Kidney (tissue), 14 donors: ENCODE measurements around the gene PTPRM. TPM values are rescaled to one million over a fixed set of nuclear protein-coding genes. Genes with fewer than 3 reads are reported as not detected.

Source experiments
- DNase-seq, 5 donors: peaks; one replicate each; pipeline ENCODE4 v3.0.0-alpha.2; 2013 to 2020
- FAIRE-seq: peaks from 2 replicates; lab custom pipeline; 2012; peaks lifted over from hg19 to GRCh38; lab: Jason Lieb, UNC
- H3K27ac ChIP-seq, 2 donors: one replicate each; pipeline ENCODE4 v1.7.0; 2013; ENCODE audit warnings: low read depth in 2 of 2, low read length in 2 of 2, inconsistent platforms in 1 of 2
- H3K27me3 ChIP-seq: one replicate; pipeline ENCODE4 v1.7.1; 2013; ENCODE audit warnings: low read length, inconsistent platforms; ENCODE audit not compliant: control insufficient read depth, insufficient read depth
- H3K36me3 ChIP-seq, 3 donors: one replicate each; pipeline versions ENCODE4 v1.7.0 to v1.7.1; 2013; ENCODE audit warnings: low read length in 3 of 3, control low read depth in 1 of 3, inconsistent platforms in 1 of 3; ENCODE audit not compliant: insufficient read depth in 3 of 3, control insufficient read depth in 2 of 3
- H3K4me1 ChIP-seq, 3 donors: one replicate each; pipeline versions ENCODE4 v1.7.0 to v1.7.1; 2013; ENCODE audit warnings: low read length in 3 of 3, inconsistent platforms in 1 of 3, low read depth in 1 of 3; ENCODE audit not compliant: control insufficient read depth in 2 of 3, insufficient read depth in 2 of 3
- H3K4me3 ChIP-seq, 3 donors: one replicate each; pipeline versions ENCODE4 v1.7.0 to v1.8.1; 2013; ENCODE audit warnings: low read length in 3 of 3, control low read depth in 1 of 3, inconsistent platforms in 1 of 3
- H3K9ac ChIP-seq, 3 donors: one replicate each; pipeline versions ENCODE4 v1.7.0 to v1.7.1; 2013; ENCODE audit warnings: low read length in 3 of 3, control low read depth in 1 of 3, inconsistent platforms in 1 of 3
- H3K9me3 ChIP-seq, 3 donors: one replicate each; pipeline versions ENCODE4 v1.7.0 to v1.7.1; 2013; ENCODE audit warnings: low read length in 3 of 3, control low read depth in 1 of 3, inconsistent platforms in 1 of 3; ENCODE audit not compliant: control insufficient read depth in 2 of 3, insufficient read depth in 1 of 3
- intact Hi-C: fragments of 100-400 bp; cut with DNase I; formaldehyde crosslinking; loops from one replicate; pipeline ENCODE4 v1.11.1; 2022
- polyA plus RNA-seq: library from polyadenylated mRNA; stranded (reverse); fragments of 350-450 nt; fragmentation: Illumina TruSeq; extraction: RNeasy Lipid Tissue Mini Kit (QIAGEN cat#74804); gene quantifications from one replicate; pipeline ENCODE4 v1.2.3, GENCODE V29; 2014; ENCODE audit warnings: low read depth, low replicate concordance; ENCODE audit not compliant: insufficient read depth
- total RNA-seq: library from RNA; stranded (reverse); fragmentation: NEBNext Ultra II Directional; extraction: Animal tissue kit (Norgen Biotek cat#: 25700); gene quantifications from one replicate; pipeline ENCODE4 v1.2.1, GENCODE V29; 2021
- TF ChIP-seq, protein P1 (sequence below): IDR thresholded peaks from 3 replicates; pipeline ENCODE4 v1.5.1; 2012; ENCODE audit warnings: mild to moderate bottlenecking, moderate library complexity, borderline replicate concordance; ENCODE audit not compliant: insufficient read depth; ENCODE audit errors: extremely low read depth
- donor health status: control.
- donor health status: control.
- donor health status: control.
- donor health status: control.
- donor health status: control.
- donor health status: DM: yes; HTN: yes; CAD: no.
- donor health status: Normal renal cell carcinoma (clear cell type).

PTPRM gene
- total and polyA plus RNA-seq, 2 donors from 2014 or later = 52.4 to 98.9 TPM

DNA sequence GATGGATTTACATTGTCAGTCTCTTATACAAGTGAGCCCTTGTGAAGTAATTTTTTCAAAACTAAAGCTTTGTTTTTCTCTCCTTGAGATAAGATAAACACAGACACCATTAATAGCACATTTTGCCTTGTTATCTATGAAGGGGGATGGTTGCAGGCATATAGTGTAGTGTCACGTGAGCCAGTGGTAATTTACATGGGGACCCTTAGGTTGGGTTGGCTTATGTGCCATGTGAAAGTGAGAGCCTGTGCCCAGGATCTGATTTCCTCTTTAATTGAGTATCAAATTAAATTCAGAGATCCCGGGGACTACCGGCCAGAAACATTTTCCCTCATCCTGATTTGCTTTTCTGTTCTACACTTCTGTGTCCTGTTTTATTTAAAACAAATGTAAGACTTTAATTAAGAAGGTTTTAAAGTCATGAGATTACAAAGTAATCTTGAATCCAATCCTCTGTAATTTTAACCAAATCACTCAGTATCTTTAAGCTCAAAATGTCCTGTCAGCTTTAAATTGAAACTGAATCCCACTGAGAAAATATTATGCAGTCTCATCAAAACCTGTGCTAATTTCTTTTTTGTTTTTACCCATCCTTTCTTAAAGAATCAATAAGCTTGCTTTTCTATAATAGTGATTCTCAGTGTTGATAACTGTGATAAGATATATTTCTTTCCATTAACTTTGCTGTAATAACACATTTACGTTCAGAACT, 63.8 kb downstream of the PTPRM start:
- TF ChIP-seq, protein P1, sequence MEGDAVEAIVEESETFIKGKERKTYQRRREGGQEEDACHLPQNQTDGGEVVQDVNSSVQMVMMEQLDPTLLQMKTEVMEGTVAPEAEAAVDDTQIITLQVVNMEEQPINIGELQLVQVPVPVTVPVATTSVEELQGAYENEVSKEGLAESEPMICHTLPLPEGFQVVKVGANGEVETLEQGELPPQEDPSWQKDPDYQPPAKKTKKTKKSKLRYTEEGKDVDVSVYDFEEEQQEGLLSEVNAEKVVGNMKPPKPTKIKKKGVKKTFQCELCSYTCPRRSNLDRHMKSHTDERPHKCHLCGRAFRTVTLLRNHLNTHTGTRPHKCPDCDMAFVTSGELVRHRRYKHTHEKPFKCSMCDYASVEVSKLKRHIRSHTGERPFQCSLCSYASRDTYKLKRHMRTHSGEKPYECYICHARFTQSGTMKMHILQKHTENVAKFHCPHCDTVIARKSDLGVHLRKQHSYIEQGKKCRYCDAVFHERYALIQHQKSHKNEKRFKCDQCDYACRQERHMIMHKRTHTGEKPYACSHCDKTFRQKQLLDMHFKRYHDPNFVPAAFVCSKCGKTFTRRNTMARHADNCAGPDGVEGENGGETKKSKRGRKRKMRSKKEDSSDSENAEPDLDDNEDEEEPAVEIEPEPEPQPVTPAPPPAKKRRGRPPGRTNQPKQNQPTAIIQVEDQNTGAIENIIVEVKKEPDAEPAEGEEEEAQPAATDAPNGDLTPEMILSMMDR = no peak
- intact Hi-C loops = no loop called here
- FAIRE-seq = no peak

DNA sequence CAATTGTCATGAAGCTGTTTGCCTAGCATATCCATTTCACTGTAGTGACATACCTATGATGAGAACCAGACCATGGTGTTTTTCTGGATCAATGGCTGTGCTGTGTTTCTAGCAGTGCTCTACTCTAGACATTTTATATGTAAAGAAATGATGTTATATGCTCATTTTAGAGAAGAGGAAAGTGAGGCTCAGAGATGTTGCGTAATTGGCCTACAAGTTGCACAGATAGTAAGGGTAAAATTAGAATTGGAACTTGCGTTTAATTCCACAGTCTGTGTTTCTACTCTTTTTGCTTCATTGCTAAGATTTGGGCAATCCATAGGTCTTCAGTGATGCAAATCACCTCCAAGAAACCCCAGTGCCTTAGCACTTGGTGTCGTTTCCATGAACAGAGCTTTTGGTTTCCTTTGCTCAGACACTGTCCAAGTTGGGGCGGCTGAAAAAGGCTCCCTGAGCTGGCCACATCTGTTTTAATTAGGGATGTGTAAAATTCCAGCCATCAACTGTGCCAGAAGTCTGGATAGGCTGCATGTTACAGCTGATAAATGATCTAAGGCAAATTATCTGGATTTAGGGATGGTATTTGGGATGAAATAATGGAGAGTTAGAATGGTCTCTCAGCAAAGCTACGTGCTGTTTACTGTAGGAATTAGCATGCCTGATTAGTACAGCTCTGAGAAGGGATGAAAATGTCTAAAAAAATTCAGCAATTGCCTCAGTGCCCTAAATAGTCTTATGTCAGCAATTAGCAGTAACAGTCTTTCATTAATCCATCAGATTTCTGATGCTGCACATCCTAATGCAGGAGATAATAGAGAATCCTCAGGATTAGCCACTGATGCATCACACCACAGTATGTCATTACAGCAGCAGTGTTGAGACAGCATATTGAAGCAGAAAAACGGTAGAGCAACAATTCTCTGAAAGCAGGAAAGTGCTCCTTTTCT, 65.3 kb downstream of the PTPRM start:
- TF ChIP-seq, protein P1 = no peak
- FAIRE-seq = no peak
- intact Hi-C loops = no loop called here
- Histone ChIP-seq H3K27ac (no peak overlapping the region), H3K4me1 (peaks cover 0 to 3% (median 0%) of the 10 kb centered on the region in 3 donors), H3K4me3 (no peak overlapping the region), H3K36me3 (no peaks in the 10 kb centered on the region), H3K9ac (no peak overlapping the region), H3K27me3 (no peaks in the 10 kb centered on the region), H3K9me3 (no peaks in the 10 kb centered on the region)
- no peak for DNase-seq

More for the DNA sequence above, 63.8 kb downstream of the PTPRM start:
- Histone ChIP-seq H3K9me3 (no peaks in the 10 kb centered on the region), H3K27ac (no peak overlapping the region), H3K27me3 (no peaks in the 10 kb centered on the region), H3K36me3 (no peaks in the 10 kb centered on the region), H3K4me3 (no peak overlapping the region), H3K4me1 (peaks cover 0 to 11% (median 4%) of the 10 kb centered on the region in 3 donors), H3K9ac (no peak overlapping the region)
- no peak for DNase-seq

DNA sequence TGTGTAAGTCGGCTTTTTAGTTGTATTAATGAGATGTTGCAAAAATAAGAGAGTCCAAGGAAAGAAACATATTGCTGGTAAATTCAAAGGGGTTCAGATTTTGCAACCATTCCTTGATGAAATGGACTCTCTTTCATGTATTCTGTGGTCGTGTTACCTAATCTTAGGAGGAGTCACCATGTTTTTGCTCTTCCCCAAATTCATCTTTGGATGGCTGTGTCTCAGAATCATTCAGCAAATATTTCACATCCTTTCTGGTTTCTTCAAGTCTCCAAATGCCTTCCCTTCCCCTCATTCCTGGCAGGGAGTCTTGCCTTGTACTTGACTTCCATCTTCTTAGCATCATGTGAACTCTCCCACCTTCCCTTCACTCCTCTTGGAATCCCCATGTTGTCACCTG, 66.1 kb downstream of the PTPRM start:
- no peaks in the 10 kb centered on the region for H3K27me3 ChIP-seq
- H3K36me3 ChIP-seq = no peaks in the 10 kb centered on the region
- no peaks in the 10 kb centered on the region for H3K9me3 ChIP-seq
- H3K4me3 ChIP-seq = no peak overlapping the region
- TF ChIP-seq, protein P1 = no peak
- H3K4me1 ChIP-seq = peaks cover 0 to 3% (median 0%) of the 10 kb centered on the region in 3 donors
- H3K9ac ChIP-seq = no peak overlapping the region
- no peak overlapping the region for H3K27ac ChIP-seq
- intact Hi-C loops = no loop called here
- DNase-seq (no peak), FAIRE-seq (no peak)
